Raji (cell line): Measurements from ENCODE around the gene PNO1.

Experiments used
- POLR2A ChIP-seq: IDR thresholded peaks from 2 replicates; pipeline ENCODE4 v1.6.1; 2011; ENCODE audit warnings: low read depth, low read length, control low read depth; ENCODE audit not compliant: insufficient read depth

Gene PNO1

GRCh38 chr2:68135448-68136320 lies 22.0 kb upstream of the PNO1 start:
- no peak for TF ChIP-seq POLR2A

DNA sequence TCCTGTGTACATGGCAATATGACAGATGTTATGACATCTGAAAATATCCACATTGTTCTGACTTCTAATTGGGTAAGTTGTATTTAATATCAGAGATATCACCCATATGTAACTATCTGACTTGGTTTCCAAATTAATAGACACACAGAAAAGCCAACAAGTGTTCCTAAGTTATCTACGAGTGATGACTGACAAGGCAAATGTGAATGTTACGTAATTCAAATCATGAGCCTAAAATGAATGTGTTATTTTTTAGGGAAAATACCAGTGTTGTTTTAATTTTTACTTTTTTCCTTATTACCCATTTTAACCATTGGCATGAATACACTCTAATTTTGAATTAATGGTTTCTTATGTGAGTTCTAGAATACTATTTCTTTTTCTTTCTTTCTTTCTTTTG lies 15.8 kb upstream of the PNO1 start:
- no peak for TF ChIP-seq POLR2A

DNA sequence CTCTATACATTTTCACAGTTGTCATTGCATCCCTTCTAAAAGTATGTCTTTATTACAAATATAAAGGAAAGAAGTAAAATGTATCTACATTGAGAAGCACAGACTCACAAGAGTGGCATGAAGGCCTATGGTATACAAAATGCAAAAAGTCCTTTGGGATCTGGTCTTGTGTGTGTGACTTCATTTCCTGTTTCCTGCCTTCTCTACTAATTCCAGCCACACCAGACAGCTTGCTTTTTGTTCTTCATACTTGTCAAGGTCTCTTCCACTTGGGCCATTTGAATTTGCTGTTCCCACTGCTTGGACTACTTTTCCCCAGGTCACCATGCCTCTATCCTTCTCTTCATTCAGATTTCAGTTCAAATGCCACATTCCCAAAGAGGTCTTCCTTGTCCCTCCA lies 6.7 kb upstream of the PNO1 start:
- no peak for TF ChIP-seq POLR2A

DNA sequence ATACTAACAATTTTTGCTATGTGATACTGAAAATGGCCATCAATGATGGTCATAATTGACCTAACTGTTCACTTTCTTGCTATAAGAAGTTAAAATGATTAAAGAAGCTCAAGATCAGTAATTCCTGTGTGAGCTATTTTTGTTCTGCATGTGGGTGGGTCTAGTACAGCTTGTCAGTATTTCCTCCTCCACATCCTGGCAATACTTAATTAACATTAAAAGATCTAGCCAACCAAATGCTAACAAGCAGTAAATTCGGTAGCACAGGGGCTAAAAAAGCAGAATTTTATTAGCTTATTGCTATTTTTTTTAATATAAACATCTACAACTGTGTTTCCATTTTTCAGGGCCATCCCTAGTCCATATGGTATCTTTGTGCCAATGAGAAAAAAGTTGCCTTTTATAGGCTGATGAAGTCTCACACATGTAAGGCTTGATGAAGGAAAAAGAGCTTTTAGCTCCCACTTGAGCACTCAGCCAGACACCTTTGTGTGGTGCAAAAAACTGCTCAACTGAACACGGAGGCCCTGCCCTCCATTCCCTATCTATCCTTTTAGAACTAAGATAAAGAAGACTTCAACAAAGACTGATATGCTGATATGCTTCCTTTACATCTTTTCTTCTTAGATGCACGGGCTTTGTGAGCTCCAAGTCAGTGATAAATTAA lies 4.9 kb upstream of the PNO1 start:
- no peak for TF ChIP-seq POLR2A

DNA sequence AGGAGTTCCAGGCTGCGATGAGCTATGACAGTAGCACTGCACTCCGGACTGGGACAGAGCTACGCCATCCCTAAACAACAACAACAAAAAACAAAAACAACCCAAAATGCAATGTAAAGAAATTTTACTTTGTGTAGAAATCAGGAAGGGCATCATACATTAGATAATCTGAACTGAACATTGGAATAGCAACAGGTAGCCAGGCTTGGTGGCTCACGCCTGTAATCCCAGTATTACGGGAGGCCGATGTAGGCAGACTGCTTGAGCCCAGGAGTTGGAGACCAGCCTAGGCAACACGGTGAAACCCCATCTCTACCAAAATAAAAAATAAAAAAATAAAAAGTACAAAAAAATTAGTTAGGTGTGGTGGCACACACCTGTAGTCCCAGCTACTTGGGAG lies 2.1 kb upstream of the PNO1 start:
- no peak for TF ChIP-seq POLR2A

- no peak for TF ChIP-seq POLR2A
Measured at GRCh38 chr2:68156419-68156818, 1.3 kb upstream of the PNO1 start.

GRCh38 chr2:68157002-68157401 lies 686 bp upstream of the PNO1 start:
- no peak for TF ChIP-seq POLR2A

- TF ChIP-seq POLR2A: no peak
Measured at GRCh38 chr2:68158134-68158447, 403 bp downstream of the PNO1 start.

DNA sequence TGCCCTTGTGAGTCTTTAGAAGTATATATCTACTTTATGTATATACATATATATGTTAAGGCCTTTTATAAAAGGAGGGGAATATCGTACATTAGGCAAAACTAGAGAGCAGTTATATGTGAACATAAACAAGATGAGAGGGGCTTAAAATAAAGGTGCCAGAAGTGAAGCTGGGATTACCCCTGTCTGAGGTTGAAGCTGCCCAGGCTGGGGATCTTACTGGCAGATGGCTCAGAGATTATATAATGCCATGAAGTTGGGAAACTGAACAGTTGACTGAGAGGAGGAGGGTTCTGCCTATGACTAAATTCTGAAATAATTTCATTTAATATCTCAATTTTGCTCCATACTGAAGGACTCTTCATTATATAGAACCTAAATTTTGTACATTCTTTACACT lies 6.0 kb downstream of the PNO1 start:
- no peak for TF ChIP-seq POLR2A

DNA sequence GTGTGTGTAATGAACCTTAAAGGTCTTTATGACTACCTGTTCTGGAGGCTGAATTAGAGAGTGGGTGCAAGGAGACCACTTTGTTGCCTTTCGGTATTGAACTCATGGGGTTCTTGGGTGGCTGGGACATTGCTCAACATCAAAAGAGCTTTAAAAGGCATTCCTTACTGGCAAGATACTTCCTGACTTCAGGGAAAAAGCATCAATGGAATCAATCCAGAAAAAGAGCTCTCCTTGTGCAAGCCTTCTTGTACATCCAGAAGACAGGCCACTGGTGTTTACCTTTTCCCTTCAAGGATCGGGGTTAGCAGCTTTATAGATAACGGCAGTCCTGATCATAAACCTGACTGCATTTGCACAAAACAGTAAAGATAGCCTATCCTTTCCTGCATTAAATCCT lies 9.5 kb downstream of the PNO1 start:
- TF ChIP-seq POLR2A: no peak

DNA sequence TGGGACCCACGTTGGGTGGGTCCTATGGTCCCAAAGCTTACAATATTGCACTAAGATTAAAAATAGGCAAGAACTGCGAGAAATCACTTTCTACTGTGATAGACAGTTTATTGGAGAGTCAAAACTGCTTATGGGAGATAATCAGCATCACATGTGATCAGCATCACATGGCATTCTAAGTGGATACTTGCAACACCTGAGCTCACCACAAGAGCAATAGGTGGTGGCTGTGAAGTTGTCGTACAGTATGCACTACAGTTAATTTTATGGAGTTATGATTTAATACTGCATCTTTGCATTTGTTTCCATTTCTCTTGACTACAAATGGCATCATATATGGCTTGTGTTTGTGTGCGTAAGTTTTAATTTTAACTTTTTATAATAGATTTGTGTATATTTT lies 11.6 kb downstream of the PNO1 start:
- TF ChIP-seq POLR2A: no peak

DNA sequence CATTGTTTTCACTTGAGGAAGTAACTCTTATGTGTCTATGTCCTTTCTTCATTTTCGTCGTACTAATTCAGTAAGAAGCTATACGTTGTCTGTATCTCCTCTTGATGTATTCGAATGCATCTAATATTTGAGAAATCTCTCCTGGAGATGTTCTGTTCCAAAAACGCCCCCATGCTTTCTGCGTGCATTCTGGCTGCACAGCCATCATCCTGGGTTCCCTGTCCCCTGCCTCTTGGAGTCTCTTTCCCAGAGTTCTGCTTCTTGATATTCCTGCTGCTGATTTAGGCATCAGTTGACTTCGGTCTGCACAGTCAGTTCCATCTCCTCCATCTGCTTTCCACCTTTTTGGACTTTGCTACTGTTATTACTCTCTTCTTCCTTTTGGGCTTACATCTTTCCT lies 13.5 kb downstream of the PNO1 start:
- TF ChIP-seq POLR2A: no peak

- TF ChIP-seq POLR2A: no peak
Measured at GRCh38 chr2:68171684-68172083, 14.0 kb downstream of the PNO1 start.

DNA sequence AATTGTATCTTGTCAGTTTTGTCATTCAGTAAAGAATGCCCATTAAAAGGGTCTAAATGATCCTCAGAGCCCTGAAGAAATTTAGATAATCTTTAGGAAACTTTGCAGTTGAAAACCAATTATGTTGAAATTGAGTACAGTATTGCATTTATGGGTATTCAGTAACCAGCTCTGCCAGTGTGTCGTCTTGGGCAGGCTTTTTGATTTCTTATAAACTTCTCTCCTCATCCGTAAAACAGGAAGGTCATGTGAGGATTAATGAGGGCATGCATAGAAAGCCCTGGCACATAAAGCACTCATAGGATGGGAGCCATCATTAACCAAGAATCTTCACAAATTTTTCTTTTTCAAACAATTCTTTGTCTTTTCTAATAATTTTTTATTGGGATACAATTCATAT lies 14.8 kb downstream of the PNO1 start:
- no peak for TF ChIP-seq POLR2A

DNA sequence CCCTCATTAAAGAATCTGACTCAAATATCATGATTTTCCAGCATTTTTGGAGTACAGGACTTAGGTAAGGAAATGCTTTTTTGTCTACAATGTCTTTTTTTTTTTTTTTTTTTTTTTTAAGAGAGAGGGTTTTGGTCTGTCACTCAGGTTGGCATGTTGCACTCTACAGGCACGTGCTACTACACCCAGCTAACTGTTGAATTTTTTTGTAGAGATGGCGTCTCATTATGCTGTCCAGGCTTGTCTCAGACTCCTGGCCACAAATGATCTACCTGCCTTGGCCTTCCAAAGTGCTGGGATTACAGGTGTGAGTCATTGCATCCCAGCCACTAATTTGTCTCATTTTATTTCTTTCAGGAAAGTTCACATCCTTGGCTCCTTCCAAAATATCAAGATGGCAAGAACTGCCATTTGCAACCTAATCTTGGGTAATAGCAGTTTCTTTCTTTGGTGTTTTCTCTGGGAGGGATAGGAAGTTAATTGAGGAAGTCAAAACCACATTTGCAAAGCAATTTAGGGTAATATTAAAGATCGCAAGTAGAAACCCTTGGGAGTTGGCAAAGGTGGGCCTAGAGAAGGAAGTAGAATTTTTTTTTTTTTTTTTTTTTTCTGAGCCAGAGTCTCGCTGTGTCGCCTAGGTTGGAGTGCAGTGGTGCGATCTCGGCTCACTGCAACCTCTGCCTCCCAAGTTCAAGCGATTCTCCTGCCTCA lies 15.5 kb downstream of the PNO1 start:
- no peak for TF ChIP-seq POLR2A

DNA sequence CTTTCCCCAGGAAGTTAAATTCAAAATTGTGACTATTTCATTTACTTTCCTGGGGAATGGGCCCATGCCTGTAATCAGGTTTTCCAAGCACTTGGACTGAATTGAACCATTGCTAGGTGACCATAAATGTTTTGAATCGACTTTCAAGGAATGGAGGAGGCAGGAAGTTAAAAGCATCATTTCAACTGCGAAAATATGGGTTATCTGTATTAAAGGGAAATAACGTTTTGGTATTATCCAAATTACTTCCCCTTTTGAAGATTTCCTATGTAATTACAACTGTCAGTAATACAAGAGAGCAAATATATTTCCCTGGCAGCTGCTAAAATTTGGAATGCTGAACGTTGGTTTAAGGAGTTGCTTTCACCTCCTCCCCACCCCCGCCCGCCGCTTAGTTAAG lies 19.0 kb downstream of the PNO1 start:
- TF ChIP-seq POLR2A: no peak
